GM20000 (cell line): ENCODE measurements around the gene MAPK7.

Experiments
- DNase-seq: peaks from one replicate; pipeline ENCODE4 v3.0.0; 2012; ENCODE audit warnings: low spot score
- CTCF ChIP-seq: IDR thresholded peaks from 2 replicates; pipeline ENCODE4 v1.5.1; 2012; ENCODE audit warnings: mild to moderate bottlenecking, control low read depth; ENCODE audit errors: extremely low read depth, missing control alignments

MAPK7 gene

GRCh38 chr17:19408346-19408710, 30.0 kb downstream of the MAPK7 start:
- no peak for TF ChIP-seq CTCF
- no peak for DNase-seq

- no peak for DNase-seq
- TF ChIP-seq CTCF: no peak
These were observed 30.8 kb downstream of the MAPK7 start for GRCh38 chr17:19409066-19409465.

- DNase-seq: no peak
- no peak for TF ChIP-seq CTCF
These were observed 31.2 kb downstream of the MAPK7 start for GRCh38 chr17:19409509-19409908.

GRCh38 chr17:19410091-19410490, 31.8 kb downstream of the MAPK7 start:
- no peak for TF ChIP-seq CTCF

GRCh38 chr17:19410875-19411620, 32.8 kb downstream of the MAPK7 start, which contains the start of gene RNF112:
RNF112 (plus strand) TSS chr17:19411232; CDS start chr17:19411409, 177 bp downstream.
- no peak for TF ChIP-seq CTCF
- DNase-seq: no peak

More at GRCh38 chr17:19410091-19410490, 31.8 kb downstream of the MAPK7 start:
- DNase-seq: no peak

- no peak for TF ChIP-seq CTCF
- DNase-seq: no peak
These were observed 33.3 kb downstream of the MAPK7 start for GRCh38 chr17:19411631-19412030.

GRCh38 chr17:19412510-19412909, 34.2 kb downstream of the MAPK7 start:
- no peak for DNase-seq
- TF ChIP-seq CTCF: no peak
